ENCODE data around the gene OR2L2. TPM values are rescaled to one million over a fixed set of nuclear protein-coding genes. Genes with fewer than 3 reads are reported as not detected.
"Not testable (repeated sequence)": the region's sequence is repeated elsewhere in the genome, so short reads cannot be mapped to it uniquely, and the experiment has no call there.

The OR2L2 gene
- total RNA-seq, 3 donors from 2014 or later (not counting 1 experiment from before 2014, with no cell fraction given): 0.18 to 0.19 TPM; not detected in 1

- 69% methylated on average over 2 of the region's 2 CpGs for WGBS (ENCODE audit: insufficient coverage)
- ATAC-seq (no peak), DNase-seq (no peak)
- no peaks in the 10 kb centered on the region for H3K4me1 Mint-ChIP-seq
- H3K27ac ChIP-seq (ENCODE audit: low read length): no peak overlapping the region
- intact Hi-C loops (cut with micrococcal nuclease): no loop called here
- no peaks in the 10 kb centered on the region for H3K27me3 Mint-ChIP-seq (ENCODE audit: low read depth in 2 of 2)
- H3K27me3 ChIP-seq (ENCODE audit: control insufficient read depth, insufficient read depth, low read length): no peaks in the 10 kb centered on the region
- no peaks in the 10 kb centered on the region for H3K9me3 ChIP-seq (ENCODE audit: control insufficient read depth, insufficient read depth, low read length)
- H3K27ac Mint-ChIP-seq: no peak overlapping the region
- no peaks in the 10 kb centered on the region for H3K36me3 Mint-ChIP-seq
- H3K9me3 Mint-ChIP-seq: peaks cover 15 to 21% of the 10 kb centered on the region in 2 donors
- H3K36me3 ChIP-seq (ENCODE audit: control insufficient read depth, insufficient read depth, low read length): no peaks in the 10 kb centered on the region
- no peak for TF ChIP-seq CTCF (IDR thresholded peaks at IDR 0.05)
- no peak overlapping the region for H3K4me3 ChIP-seq (ENCODE audit: low read length)
- H3K4me3 Mint-ChIP-seq: no peak overlapping the region
- H3K4me1 ChIP-seq (ENCODE audit: control insufficient read depth, insufficient read depth, low read length): no peaks in the 10 kb centered on the region
Observed at GRCh38 chr1:248055261-248055660, 25.4 kb downstream of the OR2L2 start.

- H3K36me3 Mint-ChIP-seq: peaks cover 10% of the 10 kb centered on the region
- intact Hi-C loops (cut with micrococcal nuclease): no loop called here
- H3K4me1 Mint-ChIP-seq: no peaks in the 10 kb centered on the region
- Histone ChIP-seq H3K27ac (ENCODE audit: low read length) (no peak overlapping the region), H3K4me3 (ENCODE audit: low read length) (no peak overlapping the region), H3K27me3 (ENCODE audit: control insufficient read depth, insufficient read depth, low read length) (no peaks in the 10 kb centered on the region), H3K9me3 (ENCODE audit: control insufficient read depth, insufficient read depth, low read length) (peaks cover 4% of the 10 kb centered on the region), H3K36me3 (ENCODE audit: control insufficient read depth, insufficient read depth, low read length) (no peaks in the 10 kb centered on the region), H3K4me1 (ENCODE audit: control insufficient read depth, insufficient read depth, low read length) (no peaks in the 10 kb centered on the region)
- no peak for ATAC-seq
- TF ChIP-seq CTCF (IDR thresholded peaks at IDR 0.05): no peak
- H3K27ac Mint-ChIP-seq: no peak overlapping the region
- H3K27me3 Mint-ChIP-seq (ENCODE audit: low read depth in 2 of 2): no peaks in the 10 kb centered on the region
- no peak overlapping the region for H3K4me3 Mint-ChIP-seq
- peaks cover 7 to 14% of the 10 kb centered on the region in 2 donors for H3K9me3 Mint-ChIP-seq
- WGBS (ENCODE audit: insufficient coverage): 86% methylated on average over 2 of the region's 2 CpGs
- DNase-seq: no peak
Observed at GRCh38 chr1:248065071-248065470, 35.2 kb downstream of the OR2L2 start.

GRCh38 chr1:248065604-248066003 lies 35.7 kb downstream of the OR2L2 start:
- no peak for TF ChIP-seq CTCF (IDR thresholded peaks at IDR 0.05)
- WGBS (ENCODE audit: insufficient coverage): 100% methylated on average over 2 of the region's 3 CpGs
- H3K9me3 ChIP-seq (ENCODE audit: control insufficient read depth, insufficient read depth, low read length): peaks cover 4% of the 10 kb centered on the region
- DNase-seq (no peak), ATAC-seq (no peak)
- intact Hi-C loops (cut with micrococcal nuclease): no loop called here
- Mint-ChIP-seq H3K4me1 (no peaks in the 10 kb centered on the region), H3K9me3 (peaks cover 8 to 17% of the 10 kb centered on the region in 2 donors), H3K27me3 (ENCODE audit: low read depth in 2 of 2) (no peaks in the 10 kb centered on the region), H3K36me3 (peaks cover 10% of the 10 kb centered on the region), H3K27ac (no peak overlapping the region), H3K4me3 (no peak overlapping the region)
- H3K4me3 ChIP-seq (ENCODE audit: low read length): no peak overlapping the region
- H3K27me3 ChIP-seq (ENCODE audit: control insufficient read depth, insufficient read depth, low read length): no peaks in the 10 kb centered on the region
- no peaks in the 10 kb centered on the region for H3K4me1 ChIP-seq (ENCODE audit: control insufficient read depth, insufficient read depth, low read length)
- H3K36me3 ChIP-seq (ENCODE audit: control insufficient read depth, insufficient read depth, low read length): no peaks in the 10 kb centered on the region
- no peak overlapping the region for H3K27ac ChIP-seq (ENCODE audit: low read length)

GRCh38 chr1:248083864-248084263 lies 54.0 kb downstream of the OR2L2 start:
- H3K4me1 ChIP-seq (ENCODE audit: control insufficient read depth, insufficient read depth, low read length); H3K27ac ChIP-seq (ENCODE audit: low read length); H3K27me3 ChIP-seq (ENCODE audit: control insufficient read depth, insufficient read depth, low read length); H3K27me3 Mint-ChIP-seq (ENCODE audit: low read depth in 2 of 2); H3K36me3 Mint-ChIP-seq; H3K4me3 Mint-ChIP-seq; DNase-seq; intact Hi-C loops (cut with micrococcal nuclease); H3K9me3 ChIP-seq (ENCODE audit: control insufficient read depth, insufficient read depth, low read length); H3K4me3 ChIP-seq (ENCODE audit: low read length); H3K36me3 ChIP-seq (ENCODE audit: control insufficient read depth, insufficient read depth, low read length); H3K27ac Mint-ChIP-seq; H3K4me1 Mint-ChIP-seq: not testable (repeated sequence)
- peaks cover 3 to 11% of the 10 kb centered on the region in 2 donors for H3K9me3 Mint-ChIP-seq
- WGBS (ENCODE audit: insufficient coverage): 93% methylated on average over 4 of the region's 17 CpGs
- ATAC-seq: peak in 1 of 3 donors; percentile 30

Other genes with a start within 250 kb of the OR2L2 start
- not detected for gene OR14A16, start 206.0 kb upstream of the OR2L2 start, total RNA-seq
- gene OR11L1, start 188.2 kb upstream of the OR2L2 start, total RNA-seq: not detected
- gene TRIM58, start 172.9 kb upstream of the OR2L2 start, total RNA-seq: 1 to 10 TPM in 2 of 3 donors, under 1 TPM in 1; 0.50 to 3.9 (median 1.9) TPM
- 1 to 10 TPM in 1 of 3 donors, under 1 TPM in 2; 0.41 to 1.0 (median 0.65) TPM for gene OR2W3, start 134.5 kb upstream of the OR2L2 start, total RNA-seq
- gene OR2T8, start 109.8 kb upstream of the OR2L2 start, total RNA-seq: not detected
- not detected for gene OR2AJ1, start 105.2 kb upstream of the OR2L2 start, total RNA-seq
- gene OR2L8, start 81.2 kb upstream of the OR2L2 start, total RNA-seq: 1 to 10 TPM in 1 of 3 donors, not detected in 2; 1.1 TPM
- gene OR2AK2, start 64.8 kb upstream of the OR2L2 start, total RNA-seq: under 1 TPM in 1 of 3 donors, not detected in 2; 0.88 TPM
- gene OR2L5, start 16.4 kb upstream of the OR2L2 start, total RNA-seq: not detected
- gene OR2L3, start 16.8 kb downstream of the OR2L2 start, total RNA-seq: not detected
- under 1 TPM in 1 of 3 donors, not detected in 2; 0.20 TPM for gene OR2L13, start 65.1 kb downstream of the OR2L2 start, total RNA-seq
- not detected for gene OR2M5, start 115.1 kb downstream of the OR2L2 start, total RNA-seq
- not detected for gene OR2M2, start 144.8 kb downstream of the OR2L2 start, total RNA-seq
- not detected for gene OR2M3, start 167.2 kb downstream of the OR2L2 start, total RNA-seq
- not detected for gene OR2M4, start 201.3 kb downstream of the OR2L2 start, total RNA-seq
- gene OR2T33, start 247.9 kb downstream of the OR2L2 start, total RNA-seq: not detected